ENCODE data around the gene ADM5.

The ADM5 gene

GRCh38 chr19:49658566-49659442 lies 30.6 kb upstream of the ADM5 start:
- no peak for DNase-seq (ENCODE audit: low read depth in 2 of 2)

DNA sequence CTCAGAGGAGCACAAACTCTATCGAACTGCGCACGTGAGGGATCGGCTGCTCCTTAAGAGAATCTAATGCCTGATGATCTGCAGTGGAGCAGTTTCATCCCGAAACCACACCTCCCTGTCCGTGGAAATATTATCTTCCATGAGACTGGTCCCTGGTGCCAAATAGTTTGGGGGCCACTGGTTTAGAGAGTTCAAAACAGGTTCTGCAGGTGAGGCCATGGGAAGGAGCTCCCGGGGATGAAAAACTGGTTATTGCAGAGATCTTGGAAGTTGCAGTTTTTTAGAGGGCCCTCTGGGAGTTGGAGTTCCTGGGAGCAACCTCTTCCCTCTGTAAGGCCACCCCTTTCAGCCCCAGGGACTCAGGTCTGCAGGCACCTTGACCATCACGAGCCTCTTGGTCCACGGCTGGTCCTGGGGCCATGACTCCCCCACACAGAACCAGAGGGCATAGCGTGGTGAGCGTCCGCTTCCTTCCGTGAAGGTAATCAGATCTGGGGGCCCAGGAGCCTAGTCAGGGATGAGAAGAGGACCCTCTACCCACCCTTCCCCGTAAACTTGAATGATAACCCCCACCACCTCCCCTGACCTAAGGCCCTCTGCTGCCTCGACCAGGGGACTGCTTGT lies 28.9 kb upstream of the ADM5 start:
- DNase-seq (ENCODE audit: low read depth in 2 of 2) = no peak

GRCh38 chr19:49662011-49662410 lies 27.4 kb upstream of the ADM5 start:
- no peak for DNase-seq (ENCODE audit: low read depth in 2 of 2)

DNA sequence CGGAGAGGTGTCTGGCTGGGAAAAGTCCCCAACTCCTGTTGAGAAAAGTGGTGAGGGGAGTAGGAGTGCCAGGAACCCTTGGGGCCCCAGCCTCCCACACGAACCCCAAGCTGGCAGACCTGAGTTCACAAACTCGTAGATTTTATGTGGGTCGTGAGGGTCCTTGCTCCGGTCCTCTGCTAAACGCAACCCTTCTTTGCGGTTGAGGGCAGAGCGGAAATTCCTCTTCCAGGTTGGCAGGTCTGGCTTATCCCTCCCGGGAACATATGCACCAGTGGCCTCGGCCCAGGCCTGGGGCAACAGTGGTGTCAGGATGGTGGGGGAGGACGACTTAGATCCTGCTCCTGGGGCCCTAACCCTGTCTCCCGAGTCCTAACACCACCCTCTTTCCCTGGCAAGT lies 26.2 kb upstream of the ADM5 start:
- no peak for DNase-seq (ENCODE audit: low read depth in 2 of 2)

DNA sequence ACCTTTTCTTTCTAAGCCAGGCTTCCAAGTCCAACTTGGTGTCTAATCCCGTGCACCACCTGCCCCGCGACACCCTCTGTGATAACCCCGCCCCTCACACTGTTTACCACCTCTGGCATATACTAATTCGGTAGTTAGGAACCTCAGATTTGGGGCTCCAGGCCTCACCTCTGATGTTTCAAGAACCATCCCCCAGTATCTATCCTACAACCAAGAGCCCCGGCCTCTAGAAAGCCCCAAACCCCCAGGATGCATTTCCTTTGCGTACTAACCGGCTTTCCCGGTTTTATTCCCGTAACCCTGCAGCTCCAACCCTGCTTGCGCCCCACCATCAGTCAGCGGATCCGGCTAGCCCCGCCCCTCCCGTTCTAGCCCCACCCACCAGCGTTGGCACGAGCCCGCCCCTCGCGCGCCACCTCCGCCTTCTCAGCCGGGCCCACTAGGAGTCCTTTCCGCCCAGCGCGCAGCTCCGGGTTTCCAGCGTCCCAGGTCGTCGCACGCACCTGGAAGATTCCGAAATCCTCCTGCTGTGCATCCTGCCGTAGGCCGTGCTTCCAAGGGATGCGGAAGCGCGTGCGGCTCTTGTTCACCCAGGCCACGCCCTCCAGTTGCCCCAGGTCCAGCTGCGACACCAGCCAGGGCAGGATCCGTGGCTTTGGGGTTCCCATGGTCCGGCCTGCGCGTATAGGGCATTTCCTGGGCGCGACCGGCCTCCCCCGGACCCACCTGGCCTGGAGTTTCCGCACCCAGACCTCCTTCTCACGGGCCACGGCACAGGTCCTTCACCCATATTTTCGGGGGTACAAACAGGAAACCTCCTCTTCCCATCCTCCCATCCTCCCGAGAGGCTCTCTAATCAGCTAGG lies 25.0 kb upstream of the ADM5 start:
- DNase-seq (ENCODE audit: low read depth in 2 of 2) = peak; percentile 86 to 91

DNA sequence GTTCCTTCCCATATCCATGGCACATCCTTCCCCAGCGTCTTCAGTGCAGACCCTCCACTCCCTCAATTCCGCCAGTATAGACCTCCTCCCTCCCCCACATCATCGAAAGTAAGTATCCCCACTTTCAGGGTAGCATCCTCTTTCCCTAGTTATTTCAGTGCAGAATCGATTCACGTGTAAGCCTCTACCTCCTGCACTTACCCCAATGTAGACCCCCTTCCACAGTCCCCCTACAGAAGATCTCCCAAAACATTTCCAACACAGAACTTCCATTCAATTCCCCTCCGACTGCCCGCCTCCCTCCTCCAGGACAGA lies 24.4 kb upstream of the ADM5 start:
- DNase-seq (ENCODE audit: low read depth in 2 of 2) = no peak

DNA sequence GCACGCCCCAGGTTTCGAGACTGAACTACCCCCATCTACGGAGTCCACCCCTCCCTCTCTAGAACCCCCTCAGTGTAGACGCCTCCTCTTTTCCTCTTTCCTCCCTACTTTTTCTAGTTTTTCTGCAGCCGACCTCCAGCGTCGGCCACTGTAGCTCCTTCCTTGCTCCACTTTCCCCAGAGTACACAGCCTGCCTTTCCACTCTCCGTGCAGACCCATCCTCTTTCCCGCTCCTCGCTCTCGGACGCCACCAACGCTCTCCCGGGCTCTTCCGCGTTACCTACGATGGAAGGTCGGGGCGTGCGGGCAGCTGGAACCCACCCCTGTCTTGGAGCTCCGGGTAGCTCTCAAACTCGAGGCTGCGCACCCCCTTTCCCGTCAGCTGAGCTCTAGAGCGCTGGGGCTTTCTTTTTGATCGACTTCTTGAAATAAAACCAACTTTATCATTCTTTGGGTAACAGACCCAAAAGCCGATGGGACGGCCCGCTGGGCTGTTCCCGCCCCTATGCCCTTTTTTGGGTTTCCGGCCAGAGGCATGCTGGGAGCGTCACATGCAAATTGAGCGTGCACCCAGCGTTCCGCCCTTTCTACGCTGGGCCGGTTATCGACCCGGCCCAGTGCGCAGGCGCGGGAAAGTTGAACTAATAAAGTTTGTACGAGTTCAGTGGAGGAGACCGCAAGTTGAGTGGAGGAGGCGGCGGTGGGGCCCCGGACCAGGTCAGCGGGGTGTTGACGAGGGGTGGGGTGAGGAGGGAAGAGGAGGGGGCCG lies 23.9 kb upstream of the ADM5 start, which contains the start of the genes BCL2L12 and IRF3:
TSS of gene BCL2L12 (plus strand) at position 583 of the 769 bp plus-strand sequence. CDS start 760 bp downstream, outside the sequence.
TSS of gene IRF3 (minus strand) at position 507 of the 769 bp plus-strand sequence. CDS start 1,019 bp downstream, outside the sequence.
- DNase-seq (ENCODE audit: low read depth in 2 of 2) = peak; percentile 98 to 100

GRCh38 chr19:49666120-49666444 lies 23.3 kb upstream of the ADM5 start:
- DNase-seq (ENCODE audit: low read depth in 2 of 2) = no peak

DNA sequence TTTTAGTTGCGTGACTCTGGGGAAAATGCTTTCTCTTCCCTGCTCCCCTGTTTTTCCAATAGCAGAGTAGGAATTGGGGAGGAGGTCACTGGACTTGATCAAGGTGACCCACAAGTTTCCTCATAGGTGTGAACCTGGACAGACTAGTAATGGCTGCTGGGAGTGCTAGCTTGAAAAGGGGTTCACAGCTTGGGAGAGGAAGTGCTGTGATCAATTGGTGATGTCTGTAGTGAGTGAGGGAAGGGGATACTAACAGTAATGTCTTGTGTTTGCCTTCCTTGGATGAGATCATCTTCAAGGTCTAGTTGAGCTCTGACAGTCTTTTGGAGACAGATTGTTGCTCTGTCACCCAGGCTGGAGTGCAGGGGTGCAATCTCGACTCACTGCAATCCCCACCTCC lies 21.9 kb upstream of the ADM5 start:
- no peak for DNase-seq (ENCODE audit: low read depth in 2 of 2)

DNA sequence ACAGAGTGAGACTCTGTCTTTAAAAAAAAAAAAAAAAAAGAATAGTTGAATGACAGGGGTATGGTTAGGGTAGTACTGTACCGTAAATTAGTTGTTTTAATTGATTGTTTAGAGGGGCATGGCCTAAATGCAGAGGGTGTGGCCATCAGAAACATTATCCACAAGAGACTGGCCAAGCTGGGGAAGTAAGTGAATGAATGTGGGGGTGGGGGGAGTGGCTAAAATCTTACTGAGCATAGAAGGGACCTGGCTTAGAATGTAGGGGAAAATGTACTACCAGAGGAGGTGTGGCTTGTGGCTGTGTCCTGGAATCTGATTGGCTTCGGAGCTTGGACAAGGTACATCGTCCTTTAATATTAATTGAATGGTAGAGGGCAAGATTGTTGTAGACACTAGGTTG lies 19.9 kb upstream of the ADM5 start:
- no peak for DNase-seq (ENCODE audit: low read depth in 2 of 2)

DNA sequence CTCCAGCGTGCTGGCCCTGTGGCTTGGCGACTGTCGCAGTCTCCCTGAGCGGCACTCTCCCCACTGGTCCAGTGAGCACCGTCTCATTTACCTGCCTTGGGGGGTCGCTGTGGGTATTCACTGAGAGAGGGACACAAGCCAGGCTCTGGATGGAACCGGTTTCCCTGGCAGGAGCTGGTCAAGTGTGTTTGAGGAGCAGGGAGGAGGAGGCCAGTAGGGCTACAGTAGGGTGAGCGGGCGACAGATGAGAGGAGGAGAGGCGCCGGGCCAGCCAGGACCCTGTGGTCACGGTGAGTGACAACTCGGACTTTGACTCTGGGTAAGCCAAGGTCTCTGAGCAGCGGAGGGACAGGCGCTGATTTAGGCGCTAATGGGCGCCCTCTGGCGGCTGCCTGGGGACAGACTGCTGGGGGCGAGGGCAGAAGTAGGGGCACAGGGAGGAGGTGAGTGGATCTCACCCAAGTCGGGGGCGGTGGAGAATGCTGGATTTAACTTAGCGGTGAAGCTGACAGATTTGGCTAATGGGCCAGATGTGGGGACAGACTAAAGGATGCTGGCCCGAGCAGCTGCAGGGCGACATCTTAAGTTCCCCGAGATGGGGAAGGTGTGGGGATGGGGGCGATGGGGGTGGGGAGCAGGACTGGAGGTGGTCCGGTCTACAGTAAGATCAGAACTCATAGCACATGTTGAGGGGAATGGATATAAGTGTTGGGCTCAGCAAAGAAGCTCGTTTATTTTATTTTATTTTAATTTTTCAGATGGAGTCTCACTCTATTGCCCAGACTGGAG lies 17.1 kb upstream of the ADM5 start:
- peak; percentile 44 to 65 for DNase-seq (ENCODE audit: low read depth in 2 of 2)

DNA sequence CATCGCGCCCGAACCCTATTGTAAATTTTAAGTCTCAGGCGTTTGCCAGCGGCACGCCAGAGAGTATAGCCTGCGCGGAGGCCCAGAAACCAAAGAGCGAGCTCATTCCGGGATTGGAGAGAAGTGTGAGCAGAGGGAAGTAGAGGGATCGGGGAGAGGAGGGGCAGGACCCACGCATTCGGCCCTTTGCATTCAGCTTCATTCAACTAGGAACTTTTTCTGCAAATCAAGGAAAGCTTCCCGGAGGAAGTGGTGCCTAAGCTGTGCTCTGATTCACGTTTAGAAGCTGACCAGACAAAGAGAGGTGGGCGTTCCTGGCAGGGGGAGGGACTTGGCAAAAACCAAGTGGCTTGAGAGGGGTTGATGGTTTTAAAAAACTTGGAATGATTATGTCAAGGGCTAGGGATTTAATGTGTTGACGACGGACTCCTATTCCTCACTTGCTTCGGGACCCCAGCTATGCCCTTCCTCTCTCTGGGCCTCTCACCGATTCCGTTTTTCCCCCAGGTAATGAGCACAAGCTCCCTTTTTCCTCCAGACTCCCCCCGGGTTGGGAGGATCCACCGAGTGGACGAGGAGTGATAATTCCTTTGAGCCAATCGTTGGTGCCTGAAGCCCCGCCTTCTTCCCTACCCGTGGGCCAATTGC lies 13.1 kb upstream of the ADM5 start:
- DNase-seq (ENCODE audit: low read depth in 2 of 2) = no peak

DNA sequence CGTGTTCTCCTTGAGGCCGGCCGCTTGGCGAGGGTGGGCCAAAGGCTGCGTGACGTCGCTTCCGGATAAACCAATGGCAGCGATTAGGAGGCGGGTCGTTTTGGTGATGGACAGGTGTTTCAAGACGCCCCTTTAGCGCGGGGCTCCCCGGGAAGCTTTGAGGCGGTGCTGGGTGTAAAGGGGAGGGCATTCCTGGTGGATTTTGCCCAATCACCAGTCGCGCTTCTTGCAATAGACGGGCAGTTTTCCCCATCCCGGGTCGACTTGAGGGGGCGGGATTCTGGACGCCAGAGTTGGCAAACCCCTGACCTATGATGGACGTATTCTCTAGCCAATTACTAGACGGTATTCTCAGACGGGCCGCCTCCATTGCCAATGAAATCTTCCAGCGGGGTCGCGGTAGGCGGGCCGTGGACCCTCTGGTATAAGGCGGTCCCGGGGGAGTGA lies 12.6 kb upstream of the ADM5 start:
- peak; percentile 95 to 97 for DNase-seq (ENCODE audit: low read depth in 2 of 2)

GRCh38 chr19:49677231-49677900 lies 12.0 kb upstream of the ADM5 start, which contains the start of gene PRMT1:
TSS of gene PRMT1 (plus strand) at chr19:49677271. CDS start at chr19:49677281, 10 bp downstream.
- DNase-seq (ENCODE audit: low read depth in 2 of 2) = no peak

DNA sequence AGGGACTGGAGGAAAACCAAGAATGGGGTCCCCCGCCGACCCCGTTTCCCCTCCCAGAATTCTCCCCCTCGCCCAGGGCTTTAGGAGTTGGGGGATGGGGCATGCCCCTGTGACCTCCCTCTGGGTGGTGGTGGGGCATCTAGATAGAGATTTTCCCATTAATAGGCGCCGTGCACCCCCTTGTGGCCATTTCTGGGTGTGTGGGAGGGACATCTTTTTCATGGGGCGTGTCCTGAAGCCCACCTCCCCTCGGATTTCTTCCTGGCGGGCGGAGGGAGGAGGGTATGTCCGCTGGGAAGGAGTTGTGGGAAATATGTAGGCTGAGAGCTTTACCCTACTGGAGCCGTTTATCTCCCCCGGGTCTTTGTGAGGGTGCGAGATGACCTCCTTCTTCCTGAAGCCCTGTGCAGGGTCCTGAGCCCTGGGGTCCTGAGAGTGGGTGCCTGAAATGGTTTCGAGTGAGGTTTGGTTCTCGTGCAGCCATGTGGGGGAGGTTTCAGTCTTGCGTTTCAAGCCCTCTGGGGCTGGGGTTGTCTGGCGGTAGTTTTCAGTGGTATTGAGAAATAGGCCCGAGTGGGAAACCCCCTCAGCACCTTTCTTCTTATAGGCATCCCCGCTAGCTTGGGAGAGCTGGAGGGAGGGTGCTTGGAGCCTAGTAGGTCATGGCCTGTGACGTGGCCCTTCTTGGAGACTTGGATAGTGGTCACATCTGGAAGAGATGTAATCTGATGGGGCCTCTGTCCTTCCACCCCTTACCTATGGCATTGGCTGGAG lies 11.3 kb upstream of the ADM5 start:
- peak; percentile 58 to 75 for DNase-seq (ENCODE audit: low read depth in 2 of 2)

- no peak for DNase-seq (ENCODE audit: low read depth in 2 of 2)
Observed at GRCh38 chr19:49678985-49679770, 10.2 kb upstream of the ADM5 start.

DNA sequence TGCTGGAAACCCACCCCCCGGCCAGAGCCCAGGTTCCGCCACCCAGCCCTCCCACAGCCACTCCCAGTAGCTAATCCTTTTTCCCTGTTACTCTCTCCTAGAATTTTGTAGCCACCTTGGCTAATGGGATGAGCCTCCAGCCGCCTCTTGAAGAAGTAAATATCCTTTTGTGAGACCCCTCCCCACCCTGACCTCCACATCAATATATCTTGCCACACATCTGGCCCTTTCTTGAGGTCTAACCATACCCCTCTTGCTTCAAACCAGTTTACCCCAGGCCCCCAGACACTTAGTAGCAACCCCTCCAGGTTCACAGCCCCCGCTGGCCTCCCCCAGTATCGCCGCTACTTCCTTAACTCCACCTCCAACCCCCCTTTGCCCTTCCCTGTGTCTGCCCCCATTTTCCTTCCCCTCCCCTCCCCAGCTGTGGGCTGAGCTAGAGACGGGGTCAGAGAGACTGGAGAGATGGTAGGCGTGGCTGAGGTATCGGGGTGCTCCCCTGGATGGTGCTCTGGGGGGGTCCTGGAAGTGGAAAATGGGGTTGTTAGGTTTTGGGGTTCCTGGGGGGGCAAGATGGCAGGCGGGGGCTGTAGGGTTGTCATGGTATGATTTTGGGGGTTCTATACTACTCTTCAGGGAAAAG lies 9.5 kb upstream of the ADM5 start:
- no peak for DNase-seq (ENCODE audit: low read depth in 2 of 2)
